Measurements from ENCODE around the gene SIGLEC5.

The SIGLEC5 gene

DNA sequence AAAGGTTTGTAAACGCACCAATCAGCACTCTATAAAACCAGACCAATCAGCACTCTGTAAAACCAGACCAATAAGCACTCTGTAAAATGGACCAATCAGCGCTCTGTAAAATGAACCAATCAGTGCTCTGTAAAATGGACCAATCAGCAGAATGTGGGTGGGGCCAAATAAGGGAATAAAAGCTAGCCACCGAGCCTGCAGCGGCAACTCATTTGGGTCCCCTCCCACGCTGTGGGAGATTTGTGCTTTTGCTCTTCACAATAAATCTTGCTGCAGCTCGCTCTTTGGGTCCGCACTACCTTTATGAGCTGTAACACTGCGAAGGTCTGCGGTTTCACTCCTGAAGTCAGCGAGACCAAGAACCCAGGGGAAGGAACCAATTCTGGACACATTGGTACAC, 31.1 kb downstream of the SIGLEC5 start:
- no peak overlapping the region for H3K4me3 ChIP-seq (ENCODE audit: low read length, poor library complexity, severe bottlenecking)
- H2AFZ ChIP-seq (ENCODE audit: low read length) = no peak overlapping the region
- no peaks in the 10 kb centered on the region for H3F3A ChIP-seq (ENCODE audit: low read depth)
- TF ChIP-seq, protein P1, sequence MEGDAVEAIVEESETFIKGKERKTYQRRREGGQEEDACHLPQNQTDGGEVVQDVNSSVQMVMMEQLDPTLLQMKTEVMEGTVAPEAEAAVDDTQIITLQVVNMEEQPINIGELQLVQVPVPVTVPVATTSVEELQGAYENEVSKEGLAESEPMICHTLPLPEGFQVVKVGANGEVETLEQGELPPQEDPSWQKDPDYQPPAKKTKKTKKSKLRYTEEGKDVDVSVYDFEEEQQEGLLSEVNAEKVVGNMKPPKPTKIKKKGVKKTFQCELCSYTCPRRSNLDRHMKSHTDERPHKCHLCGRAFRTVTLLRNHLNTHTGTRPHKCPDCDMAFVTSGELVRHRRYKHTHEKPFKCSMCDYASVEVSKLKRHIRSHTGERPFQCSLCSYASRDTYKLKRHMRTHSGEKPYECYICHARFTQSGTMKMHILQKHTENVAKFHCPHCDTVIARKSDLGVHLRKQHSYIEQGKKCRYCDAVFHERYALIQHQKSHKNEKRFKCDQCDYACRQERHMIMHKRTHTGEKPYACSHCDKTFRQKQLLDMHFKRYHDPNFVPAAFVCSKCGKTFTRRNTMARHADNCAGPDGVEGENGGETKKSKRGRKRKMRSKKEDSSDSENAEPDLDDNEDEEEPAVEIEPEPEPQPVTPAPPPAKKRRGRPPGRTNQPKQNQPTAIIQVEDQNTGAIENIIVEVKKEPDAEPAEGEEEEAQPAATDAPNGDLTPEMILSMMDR (conservative IDR thresholded peaks at IDR 0.05; ENCODE audit: low read length) = no peak
- no peak for TF ChIP-seq EZH2phosphoT487 (IDR thresholded peaks at IDR 0.05; ENCODE audit: borderline replicate concordance)
- no peaks in the 10 kb centered on the region for H3K9me2 ChIP-seq (replicated peaks; ENCODE audit: low read depth, low read length)
- H3K36me3 ChIP-seq (ENCODE audit: insufficient read depth, low read length) = no peaks in the 10 kb centered on the region
- no peaks in the 10 kb centered on the region for H3K4me1 ChIP-seq (ENCODE audit: insufficient read depth, low read length, poor library complexity, severe bottlenecking)
- no peak overlapping the region for H3K9ac ChIP-seq (ENCODE audit: low read depth, low read length, poor library complexity, severe bottlenecking)
- no peaks in the 10 kb centered on the region for H3K79me2 ChIP-seq (ENCODE audit: insufficient read depth, low read length)
- no peak overlapping the region for H3K4me2 ChIP-seq (ENCODE audit: low read depth, low read length, poor library complexity, severe bottlenecking)
- H3K27me3 ChIP-seq (ENCODE audit: insufficient read depth, low read length, poor library complexity, severe bottlenecking) = no peaks in the 10 kb centered on the region
- no peaks in the 10 kb centered on the region for H4K20me1 ChIP-seq (ENCODE audit: insufficient read depth, low read length, poor library complexity, severe bottlenecking)
- no peaks in the 10 kb centered on the region for H3K9me3 ChIP-seq (ENCODE audit: insufficient read depth, low read depth, low read length)

DNA sequence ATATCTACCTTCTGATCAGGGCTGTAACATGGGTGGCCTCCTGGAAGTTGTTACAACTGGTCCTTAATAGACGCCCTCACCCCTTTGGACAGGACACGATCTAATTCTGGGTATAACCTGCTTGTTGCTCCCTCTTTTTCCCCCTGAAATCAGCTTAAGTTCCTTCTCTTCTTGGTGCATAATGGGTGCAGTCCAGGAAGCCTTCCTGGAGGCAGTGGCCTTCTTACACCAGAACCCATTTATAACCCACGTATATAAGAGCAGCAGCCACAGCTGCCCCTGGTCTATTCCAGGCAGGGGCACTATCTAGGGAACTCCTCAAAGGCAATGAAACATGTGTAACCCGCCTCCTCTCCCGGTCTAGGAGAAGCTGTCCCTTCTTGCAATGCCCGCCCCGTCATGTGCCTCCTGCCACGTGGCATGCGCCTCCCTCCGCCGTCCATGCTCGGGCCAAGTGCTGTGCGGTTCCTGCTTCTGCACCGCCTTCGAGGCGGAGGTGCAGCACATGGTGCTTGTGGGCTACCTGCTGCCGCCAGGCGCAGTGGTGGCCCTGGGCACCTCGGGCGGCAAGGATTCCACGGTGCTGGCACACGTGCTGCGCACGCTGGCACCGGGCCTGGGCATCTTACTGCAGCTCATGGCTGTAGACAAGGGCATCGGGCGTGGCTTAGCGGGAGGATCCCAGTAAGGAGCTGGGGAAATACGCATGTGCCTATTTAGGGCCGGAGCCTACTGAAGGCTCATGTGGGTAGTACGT, 31.9 kb downstream of the SIGLEC5 start:
- no peaks in the 10 kb centered on the region for H3F3A ChIP-seq (ENCODE audit: low read depth)
- no peaks in the 10 kb centered on the region for H3K9me2 ChIP-seq (replicated peaks; ENCODE audit: low read depth, low read length)
- no peaks in the 10 kb centered on the region for H3K27me3 ChIP-seq (ENCODE audit: insufficient read depth, low read length, poor library complexity, severe bottlenecking)
- no peaks in the 10 kb centered on the region for H3K9me3 ChIP-seq (ENCODE audit: insufficient read depth, low read depth, low read length)
- no peak overlapping the region for H3K4me2 ChIP-seq (ENCODE audit: low read depth, low read length, poor library complexity, severe bottlenecking)
- H3K36me3 ChIP-seq (ENCODE audit: insufficient read depth, low read length) = no peaks in the 10 kb centered on the region
- no peak overlapping the region for H2AFZ ChIP-seq (ENCODE audit: low read length)
- no peaks in the 10 kb centered on the region for H3K79me2 ChIP-seq (ENCODE audit: insufficient read depth, low read length)
- H4K20me1 ChIP-seq (ENCODE audit: insufficient read depth, low read length, poor library complexity, severe bottlenecking) = no peaks in the 10 kb centered on the region
- H3K4me3 ChIP-seq (ENCODE audit: low read length, poor library complexity, severe bottlenecking) = no peak overlapping the region
- H3K4me1 ChIP-seq (ENCODE audit: insufficient read depth, low read length, poor library complexity, severe bottlenecking) = peaks cover 3% of the 10 kb centered on the region
- no peak overlapping the region for H3K9ac ChIP-seq (ENCODE audit: low read depth, low read length, poor library complexity, severe bottlenecking)
- TF ChIP-seq, protein P1 (conservative IDR thresholded peaks at IDR 0.05; ENCODE audit: low read length) = no peak
- no peak for TF ChIP-seq EZH2phosphoT487 (IDR thresholded peaks at IDR 0.05; ENCODE audit: borderline replicate concordance)

DNA sequence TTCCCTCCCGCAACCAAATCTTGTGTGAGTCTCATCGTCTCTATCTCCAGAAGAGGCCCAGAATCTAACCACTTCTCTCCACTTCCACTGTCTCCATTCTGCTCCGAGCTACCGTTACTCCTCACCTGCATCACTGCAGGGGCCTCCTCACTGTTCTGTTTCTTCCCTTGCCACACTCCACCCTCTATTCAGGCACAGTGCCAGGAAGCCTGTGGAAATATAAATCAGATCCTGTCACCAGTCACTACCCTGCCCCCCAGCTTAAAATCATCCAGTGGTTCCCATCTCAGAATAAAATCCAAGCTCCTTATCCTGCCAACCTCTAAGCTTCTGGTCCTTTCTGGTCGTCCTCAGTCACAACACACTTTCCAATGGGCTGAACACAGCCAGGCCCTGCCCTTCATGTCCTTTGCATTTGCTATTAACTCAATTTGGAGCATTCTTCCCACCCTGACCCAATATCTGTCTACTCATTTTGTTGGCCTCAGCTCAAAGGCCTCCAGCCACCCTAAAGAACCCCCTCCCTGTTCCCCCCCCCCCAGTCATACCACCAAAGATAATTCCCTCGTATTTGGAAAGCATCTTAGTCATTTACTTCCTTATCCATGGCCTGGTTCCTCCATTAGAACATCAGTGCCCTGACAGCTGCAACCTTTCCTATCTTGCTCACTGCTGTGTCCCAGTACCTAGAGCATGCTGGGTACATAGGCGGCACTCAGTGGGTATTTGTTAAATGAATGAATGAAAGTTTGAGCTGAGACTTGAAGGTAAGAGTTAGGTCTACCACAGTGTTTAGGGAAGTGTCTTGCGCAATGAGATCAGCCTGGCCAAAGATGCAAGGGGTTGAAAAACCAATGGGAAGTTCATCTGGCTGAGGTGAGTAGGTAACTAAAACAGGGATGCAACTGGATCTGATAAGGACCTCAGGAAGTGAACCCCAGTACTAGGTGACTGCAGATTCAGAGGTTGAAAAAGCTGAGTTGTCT, 34.7 kb downstream of the SIGLEC5 start:
- Histone ChIP-seq H4K20me1 (ENCODE audit: insufficient read depth, low read length, poor library complexity, severe bottlenecking) (no peaks in the 10 kb centered on the region), H3F3A (ENCODE audit: low read depth) (no peaks in the 10 kb centered on the region), H3K27me3 (ENCODE audit: insufficient read depth, low read length, poor library complexity, severe bottlenecking) (no peaks in the 10 kb centered on the region), H3K36me3 (ENCODE audit: insufficient read depth, low read length) (no peaks in the 10 kb centered on the region), H3K9ac (ENCODE audit: low read depth, low read length, poor library complexity, severe bottlenecking) (no peak overlapping the region), H2AFZ (ENCODE audit: low read length) (no peak overlapping the region), H3K9me3 (ENCODE audit: insufficient read depth, low read depth, low read length) (no peaks in the 10 kb centered on the region), H3K4me2 (ENCODE audit: low read depth, low read length, poor library complexity, severe bottlenecking) (no peak overlapping the region), H3K4me3 (ENCODE audit: low read length, poor library complexity, severe bottlenecking) (no peak overlapping the region), H3K9me2 (replicated peaks; ENCODE audit: low read depth, low read length) (no peaks in the 10 kb centered on the region), H3K79me2 (ENCODE audit: insufficient read depth, low read length) (no peaks in the 10 kb centered on the region), H3K4me1 (ENCODE audit: insufficient read depth, low read length, poor library complexity, severe bottlenecking) (peaks cover 3% of the 10 kb centered on the region)
- no peak for TF ChIP-seq EZH2phosphoT487 (IDR thresholded peaks at IDR 0.05; ENCODE audit: borderline replicate concordance)
- TF ChIP-seq, protein P1 (conservative IDR thresholded peaks at IDR 0.05; ENCODE audit: low read length) = no peak

All from Loucy (cell line).